NCI-H1930 (cell line): ENCODE results near the gene GYS2.
"Not testable (repeated sequence)": the region's sequence is repeated elsewhere in the genome, so short reads cannot be mapped to it uniquely, and the experiment has no call there.

Experiments used
- DNase-seq, 2 experiments: peaks; one replicate each; lab custom pipeline; 2025; lab: John Stamatoyannopoulos, UW

GYS2 gene

DNA sequence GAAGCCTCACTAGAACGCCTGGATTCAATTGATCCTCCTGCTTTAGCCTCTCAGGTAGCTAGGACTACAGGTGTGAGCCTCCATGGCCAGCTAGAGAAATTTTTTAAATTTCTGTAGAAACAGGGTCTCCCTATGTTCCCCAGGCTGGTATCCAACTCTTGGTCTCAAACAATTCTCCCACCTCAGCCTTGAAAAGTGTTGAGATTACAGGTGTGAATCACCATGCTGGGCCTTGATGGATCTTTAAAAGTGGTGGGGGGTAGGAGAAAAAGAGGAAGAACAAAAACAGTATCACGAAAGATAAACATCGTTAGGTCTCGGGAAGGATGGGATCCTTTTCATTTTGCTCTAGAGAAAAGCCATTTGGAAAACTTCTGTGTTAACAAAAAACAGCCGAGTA lies 4.5 kb downstream of the GYS2 start:
- no peak for DNase-seq

DNA sequence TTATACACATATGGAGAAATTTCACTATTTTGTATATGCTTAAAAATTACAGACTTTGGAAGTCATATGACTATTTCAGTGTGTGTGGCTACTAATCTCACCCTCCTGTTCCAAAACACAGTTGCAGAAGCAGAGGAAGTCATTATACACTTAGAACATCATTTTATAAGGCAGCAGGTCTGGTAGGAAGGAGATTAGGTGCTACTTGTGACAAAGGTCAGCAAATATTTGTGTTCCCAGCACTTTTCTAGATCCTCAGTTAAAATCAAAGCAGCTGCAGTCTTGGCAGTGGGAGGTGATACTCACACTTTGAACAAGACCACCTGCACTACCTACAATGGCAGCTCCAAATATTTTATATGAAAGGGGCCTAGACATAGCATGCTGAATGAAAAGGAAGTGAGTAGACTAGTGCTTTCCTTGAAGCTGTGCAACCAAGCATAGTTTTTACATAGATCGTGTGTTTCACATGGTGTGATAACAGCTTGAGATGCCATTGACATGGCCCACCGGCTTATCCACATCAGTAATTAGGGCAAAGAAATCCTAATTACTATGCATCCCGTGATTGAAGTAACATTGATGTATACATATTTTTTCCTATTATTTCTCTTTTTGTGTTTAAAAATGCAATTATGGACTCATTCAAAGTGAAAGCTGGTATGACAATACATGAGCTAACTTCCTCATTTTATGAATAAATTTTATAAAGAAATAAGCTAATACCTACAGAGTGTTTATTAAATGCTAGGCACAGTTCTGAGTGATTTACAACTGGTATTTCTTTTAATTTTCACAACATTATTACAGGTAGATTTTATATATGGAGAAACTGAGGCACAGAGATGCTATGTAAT lies 5.3 kb downstream of the GYS2 start:
- no peak for DNase-seq

DNA sequence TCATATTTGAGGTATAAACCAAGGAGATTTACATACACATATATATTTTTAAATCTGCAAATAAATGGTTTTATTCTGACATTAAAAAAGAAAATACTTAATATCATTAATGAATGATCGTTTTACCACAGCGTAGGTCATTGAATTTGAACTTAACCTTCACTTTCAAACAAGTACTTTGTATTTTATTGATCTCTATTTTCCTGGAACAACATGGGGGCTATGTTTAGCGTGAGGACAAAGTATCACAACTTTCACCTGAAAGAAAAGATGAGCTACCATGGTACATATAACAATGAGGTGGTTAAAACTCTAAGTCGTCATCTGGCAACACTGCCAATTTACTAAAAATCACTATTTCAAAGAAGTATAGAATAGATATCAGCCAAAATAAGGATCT lies 6.0 kb downstream of the GYS2 start:
- no peak for DNase-seq

DNA sequence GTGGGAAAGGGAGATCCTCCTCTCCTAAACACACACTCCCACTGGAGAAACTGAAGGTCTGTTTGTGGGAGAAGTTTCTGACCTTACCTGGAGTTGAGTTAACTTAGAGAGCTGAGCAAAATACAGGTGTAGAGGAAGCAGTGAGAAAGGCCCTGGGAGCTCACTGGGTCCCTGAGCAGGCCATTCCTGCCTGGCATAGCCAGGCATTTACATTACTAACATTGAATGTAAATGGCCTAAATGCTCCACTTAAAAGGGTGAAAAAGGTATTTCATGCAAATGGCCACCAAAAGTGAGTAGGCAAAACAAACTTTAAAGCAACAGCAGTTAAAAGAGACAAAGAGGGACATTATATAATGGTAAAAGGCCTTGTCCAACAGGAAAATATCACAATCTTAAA lies 9.3 kb downstream of the GYS2 start:
- DNase-seq, result not testable (repeated sequence)

DNA sequence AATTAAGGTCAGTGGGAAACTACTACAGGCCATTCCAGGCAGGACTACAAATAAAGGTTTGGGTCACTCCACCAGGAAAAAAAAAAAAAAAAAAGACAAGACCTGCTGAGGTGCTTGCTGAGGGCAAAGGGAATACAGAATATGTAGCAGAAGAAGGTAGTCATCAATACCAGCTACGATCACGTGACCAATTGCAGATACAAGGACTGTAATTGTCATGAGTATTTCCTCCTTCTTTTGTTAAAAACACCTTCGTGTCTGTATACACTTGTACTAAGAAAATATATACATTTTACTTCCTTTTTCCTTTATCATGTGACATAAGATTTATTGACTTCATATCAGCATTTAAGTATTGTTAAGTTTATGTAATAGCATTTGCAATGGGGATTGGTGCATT lies 19.2 kb downstream of the GYS2 start:
- DNase-seq, result no peak

- not testable (repeated sequence) for DNase-seq
Measured at GRCh38 chr12:21584403-21585182, 20.1 kb downstream of the GYS2 start.

DNA sequence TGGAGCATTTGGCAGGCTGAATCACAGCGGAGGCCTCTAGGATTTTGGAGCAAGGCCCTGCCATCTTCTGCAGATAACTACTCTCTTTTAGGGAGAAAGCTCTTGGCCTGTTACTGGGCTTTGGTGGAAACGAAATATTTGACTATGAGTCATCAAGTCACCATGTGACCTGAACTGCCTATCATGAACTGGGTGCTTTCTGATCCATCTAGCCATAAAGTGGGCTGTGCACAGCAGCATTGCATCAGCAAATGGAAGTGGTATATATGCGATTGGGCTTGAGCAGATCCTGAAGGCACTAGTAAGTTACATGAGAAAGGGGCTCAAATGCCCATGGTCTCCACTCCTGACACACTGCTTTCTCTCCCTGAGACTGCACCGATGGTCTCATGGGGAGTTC lies 21.1 kb downstream of the GYS2 start:
- no peak for DNase-seq

- no peak for DNase-seq
Measured at GRCh38 chr12:21580748-21581516, 23.7 kb downstream of the GYS2 start.

DNA sequence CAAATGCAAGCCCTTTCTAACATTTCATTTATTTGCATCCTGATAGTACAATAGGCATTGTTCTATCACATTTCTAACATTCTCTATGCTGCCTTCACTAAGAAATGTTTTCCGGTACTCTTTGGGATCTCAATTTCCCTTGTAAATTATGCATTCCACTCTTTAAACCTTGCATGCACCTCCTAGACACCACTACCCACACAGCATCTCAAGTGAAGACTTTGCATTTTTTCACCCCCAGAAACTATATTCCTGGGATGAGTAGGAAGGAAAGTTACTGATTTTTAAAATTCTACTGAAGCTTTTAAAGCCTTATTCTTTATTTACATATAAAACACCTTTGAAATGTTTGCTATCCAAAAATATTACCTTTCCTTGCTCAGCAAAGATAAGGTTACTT lies 27.1 kb downstream of the GYS2 start:
- DNase-seq, result no peak

- no peak for DNase-seq
Measured at GRCh38 chr12:21576431-21576830, 28.2 kb downstream of the GYS2 start.

GRCh38 chr12:21573733-21574358 lies 30.8 kb downstream of the GYS2 start:
- no peak for DNase-seq

GRCh38 chr12:21571046-21571445 lies 33.6 kb downstream of the GYS2 start:
- DNase-seq, result no peak

GRCh38 chr12:21568115-21568514 lies 36.5 kb downstream of the GYS2 start:
- no peak for DNase-seq

DNA sequence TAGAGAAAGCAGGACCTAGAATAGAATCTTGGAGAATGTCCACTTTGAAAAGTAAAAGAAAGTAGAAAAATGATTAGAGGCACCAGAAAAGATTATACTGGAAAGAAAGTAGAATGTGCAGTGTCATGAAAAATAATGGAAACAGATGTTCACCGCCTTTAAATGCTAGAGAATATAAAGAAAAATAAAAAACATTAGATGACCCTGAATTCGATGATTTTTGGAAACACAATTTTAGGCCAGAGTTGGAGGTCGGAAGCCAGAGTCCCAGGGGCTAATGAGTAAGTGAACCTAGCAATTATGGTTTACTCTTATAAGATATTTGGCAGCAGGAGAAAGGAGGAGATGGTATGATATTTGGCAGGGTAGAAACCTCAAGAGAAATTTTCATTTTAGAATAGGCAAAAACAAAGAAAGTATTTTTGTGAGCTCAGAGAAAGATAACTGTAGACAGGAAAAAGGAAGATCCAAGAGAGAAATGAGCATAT lies 37.7 kb downstream of the GYS2 start:
- DNase-seq, result no peak

- no peak for DNase-seq
Measured at GRCh38 chr12:21566223-21566906, 38.3 kb downstream of the GYS2 start.

DNA sequence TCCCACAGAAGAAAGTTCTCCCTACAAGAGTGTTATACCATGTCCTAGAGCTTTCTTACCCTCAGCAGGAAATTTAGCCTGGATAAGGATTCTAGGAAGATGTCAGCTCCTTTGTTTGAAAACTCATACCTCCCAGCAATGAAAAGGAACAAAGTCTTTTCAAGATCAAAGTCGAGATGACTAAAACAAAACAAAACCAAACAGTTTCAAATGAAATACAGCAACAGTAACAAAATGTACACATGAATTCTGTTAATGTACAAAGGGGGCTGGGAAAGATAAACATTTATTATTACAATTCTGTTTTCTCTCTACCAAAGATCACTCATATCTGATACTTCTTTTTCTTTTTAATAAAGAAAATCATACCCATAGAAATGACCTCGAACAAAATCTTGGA lies 41.8 kb downstream of the GYS2 start:
- no peak for DNase-seq

- no peak for DNase-seq
Measured at GRCh38 chr12:21561158-21561557, 43.5 kb downstream of the GYS2 start.

GRCh38 chr12:21559855-21560569 lies 44.6 kb downstream of the GYS2 start:
- DNase-seq, result no peak

DNA sequence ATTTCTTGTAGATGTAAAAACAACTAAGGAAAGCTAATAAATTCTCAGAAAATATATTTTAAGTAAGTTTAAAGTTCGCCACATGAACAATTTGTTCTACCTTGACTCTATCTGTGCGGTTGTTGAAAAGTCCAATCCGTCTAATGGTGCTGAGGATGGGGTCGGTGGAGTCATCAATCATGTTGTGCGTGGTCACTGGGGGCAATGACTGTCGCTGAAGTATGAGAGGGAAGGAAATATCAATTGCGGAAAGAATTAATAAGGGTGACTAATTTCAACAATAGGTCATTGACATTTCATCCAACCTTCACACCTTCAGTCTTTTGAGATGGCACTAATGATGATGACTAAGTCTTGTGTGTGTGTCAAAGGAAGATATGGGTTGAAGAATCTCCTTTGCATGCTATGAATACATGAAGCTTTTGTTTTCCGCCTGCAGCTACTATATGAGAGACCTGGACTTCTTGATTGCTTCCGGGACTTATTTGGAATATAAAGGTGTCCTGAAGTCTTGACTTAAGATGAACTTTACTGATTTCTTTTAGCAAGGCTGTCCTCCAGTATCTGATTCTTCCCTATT lies 46.5 kb downstream of the GYS2 start:
- DNase-seq, result no peak

GRCh38 chr12:21553329-21553675 lies 51.3 kb downstream of the GYS2 start:
- no peak for DNase-seq
